Astrocyte of the cerebellum (primary cell): ENCODE data around the gene M6PR.
A peak's percentile ranks its signal among the peaks of the same experiment; 100 is the strongest.

Source experiments
- DNase-seq: peaks from one replicate; pipeline ENCODE4 v3.0.0-alpha.2; 2011; ENCODE audit warnings: low read depth
- H3K4me3 ChIP-seq: 2 replicates; pipeline ENCODE4 v1.5.1; 2011; ENCODE audit warnings: mild to moderate bottlenecking, low read depth, low read length, moderate library complexity
- in situ Hi-C: cut with HindIII; loops from 2 replicates; pipeline ENCODE4 v1.10.0; 2017; ENCODE audit warnings: low sequenced_read_pairs
- TF ChIP-seq, protein P1 (sequence below): IDR thresholded peaks from 2 replicates; pipeline ENCODE4 v1.5.1; 2012; ENCODE audit warnings: low read length, low read depth, moderate library complexity, mild to moderate bottlenecking; ENCODE audit errors: missing control alignments

The M6PR gene

DNA sequence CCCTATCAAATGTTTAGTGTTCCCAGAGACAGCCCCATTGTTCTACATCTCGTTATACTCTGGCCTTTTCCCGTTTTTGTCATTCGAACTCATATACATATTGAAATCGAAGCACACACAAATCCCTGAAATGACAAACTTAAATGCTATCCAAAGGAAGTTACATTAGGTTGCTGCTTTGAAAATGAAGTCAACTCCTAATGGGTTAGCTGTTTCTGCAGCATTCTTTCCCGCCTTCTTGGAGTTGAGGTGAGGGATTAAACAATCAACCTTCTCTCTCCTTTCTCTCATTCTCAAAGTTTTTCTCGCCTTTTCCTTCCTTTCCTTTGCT is 35.8 kb downstream of the M6PR start:
- TF ChIP-seq, protein P1, sequence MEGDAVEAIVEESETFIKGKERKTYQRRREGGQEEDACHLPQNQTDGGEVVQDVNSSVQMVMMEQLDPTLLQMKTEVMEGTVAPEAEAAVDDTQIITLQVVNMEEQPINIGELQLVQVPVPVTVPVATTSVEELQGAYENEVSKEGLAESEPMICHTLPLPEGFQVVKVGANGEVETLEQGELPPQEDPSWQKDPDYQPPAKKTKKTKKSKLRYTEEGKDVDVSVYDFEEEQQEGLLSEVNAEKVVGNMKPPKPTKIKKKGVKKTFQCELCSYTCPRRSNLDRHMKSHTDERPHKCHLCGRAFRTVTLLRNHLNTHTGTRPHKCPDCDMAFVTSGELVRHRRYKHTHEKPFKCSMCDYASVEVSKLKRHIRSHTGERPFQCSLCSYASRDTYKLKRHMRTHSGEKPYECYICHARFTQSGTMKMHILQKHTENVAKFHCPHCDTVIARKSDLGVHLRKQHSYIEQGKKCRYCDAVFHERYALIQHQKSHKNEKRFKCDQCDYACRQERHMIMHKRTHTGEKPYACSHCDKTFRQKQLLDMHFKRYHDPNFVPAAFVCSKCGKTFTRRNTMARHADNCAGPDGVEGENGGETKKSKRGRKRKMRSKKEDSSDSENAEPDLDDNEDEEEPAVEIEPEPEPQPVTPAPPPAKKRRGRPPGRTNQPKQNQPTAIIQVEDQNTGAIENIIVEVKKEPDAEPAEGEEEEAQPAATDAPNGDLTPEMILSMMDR = no peak
- in situ Hi-C loops = no loop called here
- DNase-seq = no peak
- peak overlapping the region; percentile 77 for H3K4me3 ChIP-seq

DNA sequence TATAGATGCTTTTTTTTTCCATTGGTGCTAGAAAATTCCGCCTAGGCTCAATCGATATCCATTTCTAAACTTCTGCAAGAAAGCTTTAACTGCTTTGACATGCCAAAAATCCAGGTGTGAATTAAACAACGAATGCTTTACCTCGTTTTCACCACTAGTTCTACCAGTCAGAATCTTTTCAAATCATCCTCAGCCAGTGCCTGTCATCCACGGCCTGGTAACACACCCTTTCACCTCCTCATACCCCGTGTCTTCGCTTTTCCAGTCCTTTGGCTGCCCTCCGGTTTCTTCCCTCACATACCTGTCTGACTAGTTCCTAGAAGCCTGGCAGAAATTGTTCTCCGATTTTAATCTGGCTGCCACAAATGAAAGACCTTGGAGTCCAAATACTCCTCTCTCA is 36.5 kb downstream of the M6PR start:
- TF ChIP-seq, protein P1 = peak; percentile 7
- no peak for DNase-seq
- in situ Hi-C loops = no loop called here

DNA sequence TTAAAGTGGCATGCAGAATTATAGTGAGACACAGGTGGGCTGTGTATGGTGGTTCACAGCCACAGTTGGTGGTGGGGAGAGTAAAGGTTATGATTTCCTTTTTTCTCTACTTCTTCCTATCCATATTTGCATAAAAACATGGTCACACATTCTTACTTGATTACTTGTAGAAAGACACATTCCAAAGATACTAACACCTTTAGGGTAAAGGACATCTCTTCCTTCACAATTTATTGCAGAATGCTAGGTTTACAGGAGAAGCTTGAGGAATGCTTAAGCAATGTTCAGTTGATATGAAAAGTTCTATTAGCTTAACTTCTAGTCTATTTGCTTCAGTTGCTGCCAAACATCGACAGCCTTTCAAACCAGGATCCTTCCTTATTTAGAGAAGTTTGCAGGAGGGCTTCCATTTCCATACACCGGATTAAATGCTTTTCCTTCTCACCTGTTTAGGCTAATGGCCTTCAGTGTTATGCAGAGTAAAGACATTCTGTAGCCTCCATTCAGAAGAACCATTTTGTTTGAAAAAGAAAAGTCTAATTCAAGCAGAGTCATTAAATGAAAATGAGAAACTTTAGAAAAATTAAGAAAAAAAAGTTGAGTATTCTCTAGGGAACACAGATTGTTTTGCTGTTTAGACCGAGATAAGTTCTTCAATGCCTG is 37.7 kb downstream of the M6PR start:
- H3K4me3 ChIP-seq = no peak overlapping the region
- TF ChIP-seq, protein P1 = no peak
- no peak for DNase-seq
- in situ Hi-C loops = no loop called here

More for the DNA sequence above, 36.5 kb downstream of the M6PR start:
- H3K4me3 ChIP-seq = peak overlapping the region; percentile 77

DNA sequence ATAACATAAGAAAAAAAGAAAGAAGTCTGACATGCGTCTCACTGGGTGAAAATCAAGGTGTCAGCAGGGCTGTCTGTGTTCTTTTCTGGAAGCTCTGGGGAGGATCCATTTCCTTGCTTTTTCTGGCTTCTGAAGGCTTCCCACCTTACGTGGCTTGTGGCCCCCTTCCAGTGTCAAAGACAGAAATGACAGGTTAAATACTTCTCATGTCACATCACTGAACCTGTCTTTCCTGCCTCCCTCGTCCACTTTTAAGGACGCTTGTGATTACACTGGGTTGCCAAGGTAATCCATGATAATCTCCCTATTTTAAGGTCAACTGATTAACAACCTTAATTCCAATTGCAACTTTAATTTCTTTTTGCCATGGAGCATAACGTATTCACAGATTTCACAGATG is 39.7 kb downstream of the M6PR start:
- DNase-seq = no peak
- H3K4me3 ChIP-seq = no peak overlapping the region
- TF ChIP-seq, protein P1 = no peak
- in situ Hi-C loops = no loop called here

DNA sequence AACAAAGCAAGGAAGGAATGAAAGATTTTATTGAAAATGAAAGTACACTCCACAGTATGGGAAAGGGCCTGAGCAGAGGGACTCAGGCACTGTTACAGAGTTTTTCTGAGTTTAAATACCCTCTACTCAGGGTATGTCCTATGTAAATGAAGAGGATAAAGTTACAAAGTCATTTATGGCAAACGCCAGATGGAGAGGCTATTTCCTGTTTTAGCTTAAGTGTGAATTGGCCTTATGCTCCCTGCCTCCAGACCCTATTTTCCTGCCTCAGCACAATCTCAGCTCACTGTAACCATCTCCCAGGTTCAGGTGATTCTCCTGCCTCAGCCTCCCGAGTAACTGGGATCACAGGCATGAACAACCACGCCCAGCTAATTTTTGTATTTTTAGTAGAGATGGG is 41.9 kb downstream of the M6PR start:
- TF ChIP-seq, protein P1 = no peak
- in situ Hi-C loops = no loop called here
- DNase-seq = no peak
- H3K4me3 ChIP-seq = no peak overlapping the region

DNA sequence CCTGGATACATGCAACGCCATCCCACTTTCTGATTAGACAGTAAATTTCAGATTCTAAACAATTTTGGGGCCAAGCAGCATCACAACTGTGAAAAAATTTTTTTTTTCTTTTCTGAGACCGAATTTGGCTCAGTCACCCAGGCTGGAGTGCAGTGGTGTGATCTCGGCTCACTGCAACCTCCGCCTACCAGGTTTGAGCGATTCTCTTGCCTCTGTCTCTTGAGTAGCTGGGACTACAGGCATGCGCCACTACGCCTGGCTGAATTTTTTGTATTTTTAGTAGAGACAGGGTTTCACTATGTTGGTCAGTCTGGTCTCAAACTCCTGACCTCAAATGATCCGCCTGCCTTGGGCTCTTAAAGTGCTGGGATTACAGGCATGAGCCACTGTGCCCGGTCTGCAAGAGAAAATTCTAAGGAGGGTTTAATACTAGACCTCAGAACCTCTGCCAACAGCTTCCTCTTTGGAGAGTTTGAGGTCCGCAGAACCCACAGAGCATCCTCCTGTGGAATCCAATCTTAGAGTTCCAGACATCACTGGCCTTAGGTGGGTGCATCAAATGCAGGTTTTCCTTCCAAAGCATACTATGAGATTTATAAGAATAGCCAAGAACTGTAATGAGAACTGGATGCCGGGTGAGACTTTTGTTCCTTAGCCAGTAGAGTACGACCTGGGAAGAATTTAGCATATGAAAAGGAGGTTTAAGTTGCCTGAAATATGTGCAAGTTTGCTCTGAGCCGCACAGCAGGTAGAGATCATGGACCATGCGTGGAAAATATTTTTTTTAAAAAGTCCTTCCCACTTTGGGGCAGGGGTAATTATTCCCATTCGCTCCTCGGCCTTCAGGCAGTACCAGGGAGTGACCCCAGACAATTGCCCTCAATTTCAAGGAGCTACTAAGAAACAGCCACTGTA is 42.9 kb downstream of the M6PR start:
- TF ChIP-seq, protein P1 = no peak

More for the DNA sequence above, 42.9 kb downstream of the M6PR start:
- in situ Hi-C loops = no loop called here
- no peak for DNase-seq
- no peak overlapping the region for H3K4me3 ChIP-seq
